Fibroblast of mammary gland (primary cell): ENCODE data around the gene SPSB2.
"Not testable (repeated sequence)": the region's sequence is repeated elsewhere in the genome, so short reads cannot be mapped to it uniquely, and the experiment has no call there.

ENCODE experiments used
- DNase-seq: peaks from one replicate; pipeline ENCODE4 v3.0.0-alpha.2; 2010; ENCODE audit warnings: low read depth
- H3K4me3 ChIP-seq: 2 replicates; pipeline ENCODE4 v1.5.1; 2011; ENCODE audit warnings: low read depth, mild to moderate bottlenecking, low read length, moderate library complexity; ENCODE audit not compliant: control insufficient read depth
- CTCF ChIP-seq: conservative IDR thresholded peaks from 2 replicates; pipeline ENCODE4 v1.5.1; 2011; ENCODE audit warnings: low read depth, low read length, inconsistent platforms; ENCODE audit not compliant: control insufficient read depth, insufficient read depth

The SPSB2 gene

GRCh38 chr12:6909421-6910145, 36.5 kb upstream of the SPSB2 start:
- no peak overlapping the region for H3K4me3 ChIP-seq
- no peak for TF ChIP-seq CTCF
- no peak for DNase-seq

- not testable (repeated sequence) for H3K4me3 ChIP-seq
Measured at GRCh38 chr12:6908141-6908540, 35.0 kb upstream of the SPSB2 start.

GRCh38 chr12:6905414-6906040, 32.4 kb upstream of the SPSB2 start:
- peak overlapping the region; percentile 91 for H3K4me3 ChIP-seq
- no peak for DNase-seq
- TF ChIP-seq CTCF = no peak

More at GRCh38 chr12:6908141-6908540, 35.0 kb upstream of the SPSB2 start:
- not testable (repeated sequence) for DNase-seq

- no peak for TF ChIP-seq CTCF
- DNase-seq = peak; percentile 93
- H3K4me3 ChIP-seq = peak within 1 kb of the TSS; percentile 91
Measured at GRCh38 chr12:6904280-6905276, 31.5 kb upstream of the SPSB2 start, which contains the start of gene LRRC23. Gene LRRC23, plus strand, starts transcription at chr12:6904822. Its CDS starts 812 bp downstream, at chr12:6905634.

- TF ChIP-seq CTCF = no peak
- no peak for DNase-seq
- no peak overlapping the region for H3K4me3 ChIP-seq
Measured at GRCh38 chr12:6903722-6904121, 30.6 kb upstream of the SPSB2 start.

GRCh38 chr12:6902448-6902847, 29.3 kb upstream of the SPSB2 start:
- TF ChIP-seq CTCF = no peak
- no peak for DNase-seq
- H3K4me3 ChIP-seq = no peak overlapping the region
